HG03103 (cell line): ENCODE data around the gene SERPINF2.
"Not testable (repeated sequence)": the region's sequence is repeated elsewhere in the genome, so short reads cannot be mapped to it uniquely, and the experiment has no call there.

ENCODE experiments used
- ATAC-seq: cut with Tn5 transposase; IDR thresholded peaks from one replicate; pipeline ENCODE4 v1.9.1; 2021; ENCODE audit warnings: low read depth; ENCODE audit not compliant: unreplicated experiment

The SERPINF2 gene

DNA sequence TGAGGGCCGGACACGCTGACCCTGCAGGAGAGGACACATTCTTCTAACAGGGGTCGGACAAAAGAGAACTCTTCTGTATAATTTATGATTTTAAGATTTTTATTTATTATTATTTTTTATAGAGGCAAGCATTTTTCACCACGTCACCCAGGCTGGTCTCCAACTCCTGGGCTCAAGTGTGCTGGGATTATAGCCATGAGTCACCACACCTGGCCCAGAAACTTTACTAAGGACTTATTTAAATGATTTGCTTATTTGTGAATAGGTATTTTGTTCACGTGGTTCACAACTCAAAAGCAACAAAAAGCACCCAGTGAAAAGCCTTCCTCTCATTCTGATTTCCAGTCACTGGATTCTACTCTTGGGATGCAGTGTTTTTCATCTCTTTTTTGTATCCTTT lies 16.9 kb downstream of the SERPINF2 start:
- ATAC-seq, result no peak

DNA sequence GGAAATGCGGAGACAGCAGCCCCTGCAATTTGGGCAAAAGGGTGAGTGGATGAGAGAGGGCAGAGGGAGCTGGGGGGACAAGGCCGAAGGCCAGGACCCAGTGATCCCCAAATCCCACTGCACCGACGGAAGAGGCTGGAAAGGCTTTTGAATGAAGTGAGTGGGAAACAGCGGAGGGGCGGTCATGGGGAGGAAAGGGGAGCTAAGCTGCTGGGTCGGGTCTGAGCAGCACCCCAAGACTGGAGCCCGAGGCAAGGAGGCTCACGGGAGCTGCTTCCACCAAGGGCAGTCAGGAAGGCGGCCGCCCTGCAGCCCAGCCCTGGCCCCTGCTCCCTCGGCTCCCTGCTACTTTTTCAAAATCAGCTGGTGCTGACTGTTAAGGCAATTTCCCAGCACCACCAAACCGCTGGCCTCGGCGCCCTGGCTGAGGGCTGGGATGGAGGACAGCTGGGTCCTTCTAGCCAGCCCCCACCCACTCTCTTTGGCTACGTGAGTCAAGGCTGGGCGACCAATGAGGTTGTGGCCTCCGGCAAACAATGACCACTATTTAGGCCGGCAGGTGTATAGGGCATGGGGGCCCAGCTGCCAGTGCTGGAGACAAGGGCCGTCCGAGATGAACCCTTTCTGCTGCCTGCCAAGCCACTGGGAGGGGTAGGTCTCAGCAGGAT lies 19.7 kb downstream of the SERPINF2 start:
- ATAC-seq, result no peak

DNA sequence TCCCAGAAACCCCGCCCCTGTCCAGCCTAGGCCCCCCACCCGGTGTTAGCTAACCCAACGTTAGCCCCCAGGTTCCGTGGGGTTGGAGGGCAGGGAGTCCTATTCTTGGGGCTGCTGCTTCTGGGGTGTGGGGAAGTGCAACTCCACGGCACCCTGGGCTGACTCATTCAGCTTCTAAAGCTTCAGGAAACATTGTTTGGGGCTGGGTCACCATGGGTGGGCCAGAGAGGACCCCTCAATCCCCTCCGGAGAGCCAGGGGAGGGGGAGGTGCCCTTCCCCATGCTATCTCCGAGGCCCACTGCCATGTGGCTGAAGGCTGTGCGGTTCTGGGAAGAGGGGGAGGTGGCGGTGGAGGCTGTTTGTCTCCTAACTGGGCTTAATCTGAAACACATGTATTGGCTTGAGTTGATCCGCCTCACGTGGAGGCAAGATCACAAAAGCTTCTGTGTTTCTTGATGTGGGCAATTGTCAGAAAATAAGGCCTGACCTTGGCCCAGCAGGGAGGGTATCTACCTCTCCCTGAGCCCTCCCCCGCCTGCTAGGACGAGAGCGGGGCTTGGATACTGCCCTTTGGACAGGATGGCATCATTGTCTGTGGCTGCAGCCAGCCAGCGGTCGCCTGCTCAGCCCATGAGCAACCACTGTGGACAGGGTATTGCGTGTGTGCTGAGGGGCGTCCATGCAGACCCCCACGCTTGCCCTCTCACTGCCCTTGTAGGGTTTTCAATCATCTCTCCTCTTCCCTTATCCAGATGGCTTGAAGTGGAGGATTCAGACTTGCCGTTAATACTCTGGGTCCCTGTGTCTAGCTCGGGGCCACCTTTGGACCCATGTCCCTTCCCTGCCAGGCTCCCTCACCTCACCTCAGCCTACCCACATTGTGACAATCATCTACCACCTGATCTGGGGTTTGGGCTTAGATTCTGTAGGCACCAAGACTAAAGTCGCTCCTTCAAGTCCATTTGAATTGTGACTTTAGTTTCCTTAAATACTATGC lies 20.5 kb downstream of the SERPINF2 start:
- no peak for ATAC-seq

DNA sequence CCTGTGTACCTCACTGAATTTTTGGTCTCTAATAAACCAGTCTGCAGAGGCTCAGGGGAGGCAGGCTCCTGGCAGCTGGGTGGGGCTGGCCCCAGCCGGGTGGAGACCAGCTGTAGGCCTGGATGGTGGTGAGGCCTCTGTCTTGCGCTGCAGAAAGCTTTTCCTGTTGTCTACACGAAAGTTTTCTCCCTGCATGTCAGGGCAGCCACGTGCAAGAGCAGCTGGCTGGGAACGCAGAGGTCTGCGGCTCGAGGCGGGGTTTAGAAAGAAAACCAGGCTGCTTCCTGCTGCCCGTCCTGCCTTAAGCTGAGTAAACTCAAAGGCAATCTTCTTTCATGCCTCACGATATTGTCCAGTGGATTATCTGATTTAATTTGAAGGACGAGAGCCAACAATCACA lies 21.6 kb downstream of the SERPINF2 start:
- ATAC-seq, result no peak

DNA sequence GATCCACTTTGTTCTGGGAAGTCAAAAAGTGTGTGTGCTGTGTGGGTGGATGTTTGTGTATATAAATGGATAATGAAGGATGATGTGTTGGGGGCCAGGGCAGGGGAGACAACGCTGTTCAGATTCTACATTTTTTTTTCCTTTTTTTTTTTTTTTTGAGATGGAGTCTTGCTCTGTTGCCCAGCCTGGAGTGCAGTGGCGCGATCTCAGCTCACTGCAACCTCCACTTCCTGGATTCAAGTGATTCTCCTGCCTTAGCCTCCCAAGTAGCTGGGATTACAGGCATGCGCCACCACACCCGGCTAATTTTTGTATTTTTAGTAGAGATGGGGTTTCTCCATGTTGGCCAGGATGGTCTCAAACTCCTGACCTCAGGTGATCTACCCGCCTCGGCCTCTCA lies 22.0 kb downstream of the SERPINF2 start:
- ATAC-seq, result not testable (repeated sequence)

DNA sequence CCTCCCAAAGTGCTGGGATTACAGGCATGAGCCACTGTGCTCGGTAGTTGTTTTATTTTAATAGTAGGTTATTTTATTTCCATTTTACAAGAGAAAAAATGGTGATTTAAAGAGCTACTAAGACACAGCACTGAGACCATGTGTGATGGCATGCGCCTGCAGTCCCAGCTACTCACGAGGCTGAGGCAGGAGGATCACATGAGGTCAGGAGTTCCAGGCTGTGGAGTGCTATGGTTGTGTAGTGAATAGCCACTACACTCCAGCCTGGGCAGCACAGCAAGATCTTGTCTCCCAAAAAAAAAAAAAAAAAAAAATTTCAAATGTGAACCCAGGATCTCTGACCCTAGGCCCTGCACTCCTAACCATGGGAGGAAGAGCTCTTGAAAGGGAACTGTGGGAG lies 22.9 kb downstream of the SERPINF2 start:
- ATAC-seq, result no peak

DNA sequence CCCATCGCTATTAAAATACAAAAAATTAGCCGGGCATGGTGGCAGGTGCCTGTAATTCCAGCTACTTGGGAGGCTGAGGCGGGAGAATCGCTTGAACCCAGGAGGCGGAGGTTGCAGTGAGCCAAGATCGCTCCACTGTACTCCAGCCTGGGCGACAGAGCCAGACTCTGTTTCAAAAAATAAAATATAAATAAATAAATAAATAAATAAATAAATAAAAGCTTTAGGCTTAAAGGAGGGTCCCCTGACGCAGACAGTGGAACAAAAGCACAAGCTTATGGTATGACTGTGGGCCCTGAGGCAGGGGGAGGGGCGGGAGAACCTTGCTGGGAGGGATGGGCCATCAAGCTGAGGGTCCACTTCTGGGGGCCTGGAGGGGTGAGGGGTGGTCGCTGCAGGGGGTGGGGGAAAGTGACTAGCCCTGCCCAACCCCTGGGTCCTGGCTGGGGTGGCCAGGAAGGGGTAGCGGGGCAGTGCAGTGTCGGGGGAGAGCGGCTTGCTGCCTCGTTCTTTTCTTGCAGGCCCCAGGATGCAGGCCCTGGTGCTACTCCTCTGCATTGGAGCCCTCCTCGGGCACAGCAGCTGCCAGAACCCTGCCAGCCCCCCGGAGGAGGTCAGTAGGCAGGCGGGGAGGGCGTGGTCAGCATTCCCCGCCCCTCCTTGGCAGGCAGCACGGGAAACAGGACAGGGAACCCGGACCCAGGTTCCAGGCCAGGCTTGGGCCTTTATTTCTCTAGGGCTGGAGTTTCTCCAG lies 23.9 kb downstream of the SERPINF2 start:
- ATAC-seq, result no peak

DNA sequence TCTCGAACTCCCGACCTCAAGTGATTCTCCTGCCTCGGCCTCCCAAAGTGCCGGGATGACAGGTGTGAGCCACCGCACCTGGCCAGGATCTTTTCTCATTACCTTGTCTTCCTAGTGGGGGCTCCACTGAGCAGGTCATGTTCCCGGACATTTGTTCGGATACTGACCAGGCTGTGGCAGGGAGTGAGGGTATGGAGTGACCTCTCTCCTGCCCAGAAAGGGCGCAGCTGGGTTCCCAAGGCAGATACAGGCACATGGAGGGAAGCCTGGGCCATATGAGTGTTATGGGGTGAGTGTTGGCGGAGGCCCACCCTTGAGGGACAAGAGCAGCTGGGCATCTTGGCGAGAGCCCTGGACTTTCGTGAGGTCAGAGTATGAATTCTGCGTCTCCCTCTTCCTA lies 24.7 kb downstream of the SERPINF2 start:
- no peak for ATAC-seq

DNA sequence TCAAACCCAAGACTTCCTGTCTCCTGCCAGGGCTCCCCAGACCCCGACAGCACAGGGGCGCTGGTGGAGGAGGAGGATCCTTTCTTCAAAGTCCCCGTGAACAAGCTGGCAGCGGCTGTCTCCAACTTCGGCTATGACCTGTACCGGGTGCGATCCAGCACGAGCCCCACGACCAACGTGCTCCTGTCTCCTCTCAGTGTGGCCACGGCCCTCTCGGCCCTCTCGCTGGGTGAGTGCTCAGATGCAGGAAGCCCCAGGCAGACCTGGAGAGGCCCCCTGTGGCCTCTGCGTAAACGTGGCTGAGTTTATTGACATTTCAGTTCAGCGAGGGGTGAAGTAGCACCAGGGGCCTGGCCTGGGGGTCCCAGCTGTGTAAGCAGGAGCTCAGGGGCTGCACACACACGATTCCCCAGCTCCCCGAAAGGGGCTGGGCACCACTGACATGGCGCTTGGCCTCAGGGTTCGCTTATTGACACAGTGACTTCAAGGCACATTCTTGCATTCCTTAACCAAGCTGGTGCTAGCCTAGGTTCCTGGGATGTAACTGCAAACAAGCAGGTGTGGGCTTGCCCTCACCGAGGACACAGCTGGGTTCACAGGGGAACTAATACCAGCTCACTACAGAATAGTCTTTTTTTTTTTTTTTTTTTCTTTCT lies 27.3 kb downstream of the SERPINF2 start:
- ATAC-seq, result no peak

DNA sequence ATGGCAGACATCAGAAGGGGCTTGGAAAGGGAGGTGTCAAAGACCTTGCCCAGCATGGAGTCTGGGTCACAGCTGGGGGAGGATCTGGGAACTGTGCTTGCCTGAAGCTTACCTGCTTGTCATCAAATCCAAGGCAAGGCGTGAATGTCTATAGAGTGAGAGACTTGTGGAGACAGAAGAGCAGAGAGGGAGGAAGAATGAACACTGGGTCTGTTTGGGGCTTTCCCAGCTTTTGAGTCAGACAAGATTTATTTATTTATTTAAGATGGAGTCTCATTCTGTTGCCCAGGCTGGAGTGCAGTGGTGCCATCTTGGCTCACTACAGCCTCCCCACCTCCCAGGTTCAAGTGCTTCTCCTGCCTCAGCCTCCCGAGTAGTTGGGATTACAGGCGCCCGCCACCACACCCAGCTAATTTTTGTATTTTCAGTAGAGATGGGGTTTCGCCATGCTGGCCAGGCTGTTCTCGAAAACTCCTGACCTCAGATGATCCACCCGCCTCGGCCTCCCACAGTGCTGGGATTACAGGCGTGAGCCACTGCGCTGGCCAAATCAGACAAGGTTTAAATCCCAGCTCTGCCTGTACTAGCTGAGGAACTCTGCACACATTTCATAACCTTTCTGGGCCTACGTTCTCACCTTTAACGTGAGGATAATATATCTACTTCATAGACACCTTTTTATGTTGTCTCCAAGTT lies 30.5 kb downstream of the SERPINF2 start:
- ATAC-seq, result not testable (repeated sequence)

DNA sequence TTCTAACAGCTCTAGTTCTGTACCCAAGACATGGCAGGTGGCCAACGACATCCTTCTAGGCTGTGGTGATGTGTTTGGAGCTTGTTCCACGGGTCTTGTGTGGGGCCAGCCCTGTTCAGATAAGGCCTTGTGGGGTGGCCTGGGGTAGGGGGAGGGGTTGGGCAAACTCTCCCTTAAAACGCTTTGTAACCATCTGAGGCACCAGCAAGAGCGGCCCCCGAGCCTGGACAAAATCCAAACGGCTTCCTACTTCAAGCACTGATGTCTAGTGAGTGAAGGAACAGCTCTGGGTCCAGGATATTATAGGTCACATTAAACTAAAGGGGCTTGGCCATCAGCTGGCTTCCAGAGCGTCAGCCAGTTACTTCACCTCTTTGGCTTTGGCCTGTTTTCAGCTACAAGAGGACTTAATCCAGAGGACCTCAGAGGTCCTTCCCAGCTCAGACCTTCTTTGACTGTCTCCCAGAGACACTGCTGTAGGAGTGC lies 31.1 kb downstream of the SERPINF2 start:
- no peak for ATAC-seq

DNA sequence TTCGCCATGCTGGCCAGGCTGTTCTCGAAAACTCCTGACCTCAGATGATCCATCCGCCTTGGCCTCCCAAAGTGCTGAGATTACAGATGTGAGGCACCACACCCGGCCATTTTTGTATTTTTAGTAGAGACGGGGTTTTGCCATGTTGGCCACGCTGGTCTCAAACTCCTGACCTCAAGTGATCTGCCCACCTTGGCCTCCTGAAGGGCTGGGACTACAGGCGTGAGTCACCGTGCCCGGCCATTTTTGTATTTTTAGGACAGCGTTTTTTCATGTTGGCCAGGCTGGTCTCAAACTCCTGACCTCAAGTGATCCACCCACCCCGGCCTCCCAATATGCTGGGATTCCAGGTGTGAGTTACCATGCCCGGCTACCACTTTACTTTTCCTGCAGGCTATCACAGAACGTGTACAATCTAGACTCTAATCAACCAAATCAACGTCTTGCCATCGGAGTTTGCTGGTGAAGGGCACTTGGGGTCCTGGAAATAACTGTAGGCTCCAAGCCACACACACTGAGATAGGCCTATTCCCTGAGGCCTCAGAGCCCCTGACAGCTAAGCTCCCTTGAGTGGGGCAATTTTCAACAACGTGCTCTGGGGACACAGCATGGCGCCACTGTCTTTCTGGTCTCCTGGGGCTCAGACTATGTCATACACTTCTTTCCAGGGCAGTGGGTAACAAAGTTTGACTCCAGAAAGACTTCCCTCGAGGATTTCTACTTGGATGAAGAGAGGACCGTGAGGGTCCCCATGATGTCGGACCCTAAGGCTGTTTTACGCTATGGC lies 31.9 kb downstream of the SERPINF2 start:
- no peak for ATAC-seq

DNA sequence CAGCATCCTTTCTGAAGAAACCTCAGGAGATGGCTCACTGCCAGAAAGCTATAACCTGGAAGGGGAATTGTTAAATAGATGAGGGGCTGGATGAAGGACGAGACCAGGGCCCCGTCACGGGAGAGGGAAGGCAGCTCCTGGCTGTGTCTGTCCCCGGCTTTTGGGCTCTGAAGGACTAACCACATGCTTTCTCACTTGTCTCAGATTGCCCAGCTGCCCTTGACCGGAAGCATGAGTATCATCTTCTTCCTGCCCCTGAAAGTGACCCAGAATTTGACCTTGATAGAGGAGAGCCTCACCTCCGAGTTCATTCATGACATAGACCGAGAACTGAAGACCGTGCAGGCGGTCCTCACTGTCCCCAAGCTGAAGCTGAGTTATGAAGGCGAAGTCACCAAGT lies 33.7 kb downstream of the SERPINF2 start:
- no peak for ATAC-seq

DNA sequence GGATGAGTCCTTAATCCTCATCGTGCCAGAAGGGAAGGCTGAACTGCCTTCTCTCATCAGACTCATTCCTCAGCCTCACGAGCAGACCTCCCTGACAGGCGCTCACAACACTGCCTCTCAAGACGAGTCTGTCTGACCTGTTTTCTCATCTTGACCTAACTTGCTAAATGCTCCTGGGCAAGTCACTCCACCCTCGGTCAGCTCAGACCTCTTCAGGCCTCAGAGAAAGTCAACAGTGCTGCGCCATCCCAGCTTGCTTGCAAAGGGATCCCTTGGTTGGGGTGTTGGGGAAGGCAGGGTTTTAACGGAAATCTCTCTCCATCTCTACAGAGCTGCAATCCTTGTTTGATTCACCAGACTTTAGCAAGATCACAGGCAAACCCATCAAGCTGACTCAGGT lies 34.2 kb downstream of the SERPINF2 start:
- no peak for ATAC-seq

DNA sequence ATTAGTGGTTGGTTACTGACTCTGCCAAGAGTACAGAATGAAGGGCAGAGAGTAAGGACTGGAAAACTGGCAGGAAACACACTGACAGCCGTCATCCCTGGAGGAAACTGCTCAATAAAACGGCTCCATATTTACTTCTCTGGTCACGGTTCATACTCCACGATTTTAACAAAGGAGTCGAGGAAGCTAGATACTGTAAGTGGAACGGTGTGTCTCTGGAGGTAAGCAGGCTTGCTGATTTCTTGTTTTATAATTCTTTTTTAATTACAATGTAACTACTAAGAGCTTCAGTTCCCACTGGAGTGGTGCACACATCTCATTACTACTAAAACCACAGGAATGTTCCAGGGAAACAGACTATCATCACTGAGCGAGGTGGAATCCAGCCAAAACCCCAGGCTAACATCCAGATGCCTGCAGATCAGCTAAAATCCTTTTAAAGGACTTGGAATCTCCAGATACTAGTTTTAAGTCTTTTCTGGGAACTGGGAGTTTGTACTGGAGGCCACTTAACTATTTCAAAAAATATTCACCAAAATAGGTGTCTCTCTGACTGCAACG lies 37.0 kb downstream of the SERPINF2 start:
- ATAC-seq, result no peak

DNA sequence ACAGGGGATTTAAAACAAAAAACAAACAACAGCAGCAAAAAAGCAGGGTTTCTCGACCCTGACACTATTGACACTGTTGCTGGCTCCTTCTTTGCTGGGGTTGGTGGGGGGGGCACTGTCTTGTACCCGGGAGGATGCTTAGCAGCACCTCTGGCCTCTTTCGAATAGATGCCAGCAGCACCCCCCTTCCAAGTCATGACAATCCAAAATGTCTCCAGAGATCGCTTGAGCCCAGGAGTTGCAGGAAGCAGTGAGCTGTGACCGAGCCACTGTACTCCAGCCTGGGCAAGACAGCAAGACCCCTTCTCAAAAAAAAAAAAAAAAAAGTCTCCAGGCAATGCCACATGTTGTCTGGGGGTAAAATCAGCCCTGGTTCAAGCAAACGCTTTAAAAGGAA lies 39.5 kb downstream of the SERPINF2 start:
- ATAC-seq, result no peak

DNA sequence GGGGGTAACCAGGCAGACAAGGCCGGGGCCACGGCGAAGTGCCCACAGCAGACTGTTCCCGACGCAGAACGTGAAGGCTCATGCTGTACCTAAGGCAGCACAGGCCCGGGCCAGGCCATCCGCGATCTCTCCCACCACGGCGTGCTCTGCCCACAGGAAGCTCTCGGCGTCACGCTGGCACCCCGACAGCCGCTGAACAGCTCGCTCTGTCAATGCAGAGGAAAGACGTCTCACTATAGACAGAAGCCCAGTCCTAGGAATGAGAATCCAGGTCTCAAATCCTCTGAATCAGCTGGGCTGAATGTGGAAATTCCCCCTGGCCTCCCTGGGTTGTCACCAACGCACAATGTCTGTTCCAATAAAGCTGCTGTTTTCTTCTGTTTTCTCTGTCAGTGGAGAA lies 40.6 kb downstream of the SERPINF2 start:
- ATAC-seq, result no peak

DNA sequence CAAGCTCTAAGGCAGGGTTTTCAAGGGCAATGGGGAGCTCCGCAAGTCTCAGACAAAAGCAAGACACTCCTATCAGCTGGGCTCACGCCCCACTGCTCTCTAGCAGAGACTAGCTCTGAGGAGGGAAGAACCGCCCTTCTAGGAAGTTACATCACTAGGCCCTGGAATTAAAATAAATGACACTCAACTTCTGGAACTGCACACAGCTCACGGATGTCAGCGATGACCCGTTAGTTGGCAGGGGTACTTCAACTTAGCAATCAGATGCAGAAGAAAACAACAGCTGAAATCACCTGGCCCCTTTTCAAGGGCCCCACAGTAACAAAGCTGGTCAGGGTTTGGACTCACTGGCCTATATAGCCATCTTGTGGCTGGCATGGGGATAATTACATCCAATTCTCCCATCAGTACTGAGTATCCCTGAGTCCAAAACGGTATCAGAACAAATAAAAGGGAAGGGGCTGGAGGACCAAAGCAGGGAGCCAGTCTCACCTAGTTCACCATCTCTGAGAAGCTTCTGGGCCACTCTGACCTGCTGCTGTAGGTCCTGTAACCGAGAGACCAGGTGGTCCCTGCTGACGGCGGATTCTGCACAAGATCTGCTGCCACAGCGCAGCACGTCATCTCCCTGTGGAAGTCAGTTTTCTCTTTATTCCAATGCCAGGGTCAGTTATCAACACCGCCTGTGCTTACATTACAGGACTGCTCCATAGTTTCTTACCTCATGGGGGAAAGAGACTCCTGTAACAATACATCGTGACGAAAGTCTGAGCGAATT lies 41.4 kb downstream of the SERPINF2 start:
- ATAC-seq, result no peak
